Memory B cell (primary cell): ENCODE results near the gene TXNDC8.
A peak's percentile ranks its signal among the peaks of the same experiment; 100 is the strongest.

Experiments used
- ATAC-seq: fragments of 150-1000 bp; cut with Tn5 transposase; 2 replicates; pipeline ENCODE4 v1.10.0; 2021; ENCODE audit warnings: low read depth, mild to moderate bottlenecking, moderate library complexity
- DNase-seq, 2 donors: peaks; one replicate each; pipeline ENCODE4 v3.0.0; 2022; ENCODE audit warnings: low spot score in 2 of 2
- H3K27ac Mint-ChIP-seq: one replicate; pipeline ENCODE4 v1.8.0; 2022; ENCODE audit warnings: mild to moderate bottlenecking, moderate library complexity, mixed read lengths
- H3K27me3 Mint-ChIP-seq: one replicate; pipeline ENCODE4 v1.8.0; 2022; ENCODE audit warnings: mixed read lengths
- H3K36me3 Mint-ChIP-seq: one replicate; pipeline ENCODE4 v1.8.0; 2022; ENCODE audit warnings: mild to moderate bottlenecking, mixed read lengths
- H3K4me1 Mint-ChIP-seq: one replicate; pipeline ENCODE4 v1.8.0; 2022; ENCODE audit warnings: mixed read lengths
- H3K4me3 Mint-ChIP-seq: one replicate; pipeline ENCODE4 v1.8.0; 2022; ENCODE audit warnings: mild to moderate bottlenecking, moderate library complexity, mixed read lengths
- H3K9me3 Mint-ChIP-seq: one replicate; pipeline ENCODE4 v1.8.0; 2022; ENCODE audit warnings: mixed read lengths

The TXNDC8 gene

GRCh38 chr9:110282739-110283081, 55.0 kb downstream of the TXNDC8 start:
- Mint-ChIP-seq H3K27me3 (peaks cover 7% of the 10 kb centered on the region), H3K9me3 (no peaks in the 10 kb centered on the region), H3K4me1 (peaks cover 3% of the 10 kb centered on the region), H3K27ac (no peak overlapping the region), H3K36me3 (no peaks in the 10 kb centered on the region), H3K4me3 (no peak overlapping the region)
- ATAC-seq, result no peak
- DNase-seq, result no peak

DNA sequence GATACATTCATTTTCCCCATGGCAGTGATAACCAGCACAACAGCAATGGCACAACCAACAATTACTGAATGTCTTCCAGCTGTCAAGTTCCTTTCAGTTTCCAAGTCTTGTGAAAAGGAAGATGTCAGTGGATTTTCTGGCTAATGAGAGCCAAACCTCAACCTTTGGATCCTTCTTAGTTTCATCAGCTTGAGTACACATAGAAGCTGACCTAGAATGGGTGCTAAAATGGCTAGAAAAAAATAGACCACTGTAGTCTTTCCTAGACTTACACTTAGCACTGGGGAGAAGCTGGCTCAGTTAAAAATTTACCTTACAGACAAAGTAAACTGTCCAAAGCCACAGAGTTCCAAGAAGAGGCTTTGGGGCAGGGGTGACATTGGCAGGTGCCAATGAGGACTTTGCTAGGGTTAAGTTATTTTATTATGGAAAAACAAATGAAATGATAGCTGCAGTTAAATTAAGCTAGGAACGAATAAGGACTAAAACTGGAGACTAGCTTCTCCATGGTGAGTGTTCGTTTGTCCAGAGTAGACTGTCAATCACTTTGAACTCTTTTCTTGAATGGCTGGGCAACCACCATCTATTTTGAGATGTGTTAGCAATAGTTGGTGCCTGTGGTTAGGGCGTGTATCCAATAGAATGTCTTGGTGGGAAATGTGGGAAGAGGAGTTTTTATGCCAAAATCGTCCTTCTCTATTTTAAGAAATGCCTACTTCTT, 55.5 kb downstream of the TXNDC8 start:
- ATAC-seq (no peak), DNase-seq (no peak)
- H3K27me3 Mint-ChIP-seq, result peaks cover 7% of the 10 kb centered on the region
- H3K4me1 Mint-ChIP-seq, result peaks cover 3% of the 10 kb centered on the region
- no peaks in the 10 kb centered on the region for H3K36me3 Mint-ChIP-seq
- no peak overlapping the region for H3K4me3 Mint-ChIP-seq
- H3K9me3 Mint-ChIP-seq, result no peaks in the 10 kb centered on the region
- no peak overlapping the region for H3K27ac Mint-ChIP-seq

- no peak overlapping the region for H3K4me3 Mint-ChIP-seq
- H3K36me3 Mint-ChIP-seq, result no peaks in the 10 kb centered on the region
- no peak for ATAC-seq
- no peaks in the 10 kb centered on the region for H3K4me1 Mint-ChIP-seq
- H3K27me3 Mint-ChIP-seq, result peaks cover 6% of the 10 kb centered on the region
- H3K27ac Mint-ChIP-seq, result no peak overlapping the region
- no peak for DNase-seq
- H3K9me3 Mint-ChIP-seq, result no peaks in the 10 kb centered on the region
These were observed 59.5 kb downstream of the TXNDC8 start for GRCh38 chr9:110278080-110278707.

DNA sequence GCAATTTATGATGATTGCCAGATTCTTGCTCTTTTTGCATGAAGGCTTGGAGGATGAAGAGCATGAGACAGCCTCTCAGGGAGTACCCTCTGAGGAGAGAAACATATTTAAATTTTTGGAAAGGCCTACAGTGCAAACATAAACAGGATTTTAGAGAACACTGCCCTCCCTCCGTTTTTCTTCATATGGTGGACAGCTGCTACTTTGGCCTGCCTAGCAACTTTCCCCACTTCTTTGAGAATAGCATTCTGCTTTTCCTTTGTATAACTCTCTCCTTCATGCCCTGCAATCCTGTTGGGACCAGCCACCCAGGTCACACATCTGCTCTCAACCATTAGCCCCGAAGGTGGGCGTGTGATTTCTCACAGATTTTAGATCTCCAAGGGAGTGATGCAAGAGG, 60.9 kb downstream of the TXNDC8 start:
- Mint-ChIP-seq H3K9me3 (no peaks in the 10 kb centered on the region), H3K4me1 (no peaks in the 10 kb centered on the region), H3K27ac (no peak overlapping the region), H3K4me3 (no peak overlapping the region), H3K36me3 (no peaks in the 10 kb centered on the region), H3K27me3 (peaks cover 5% of the 10 kb centered on the region)
- DNase-seq (no peak), ATAC-seq (no peak)

DNA sequence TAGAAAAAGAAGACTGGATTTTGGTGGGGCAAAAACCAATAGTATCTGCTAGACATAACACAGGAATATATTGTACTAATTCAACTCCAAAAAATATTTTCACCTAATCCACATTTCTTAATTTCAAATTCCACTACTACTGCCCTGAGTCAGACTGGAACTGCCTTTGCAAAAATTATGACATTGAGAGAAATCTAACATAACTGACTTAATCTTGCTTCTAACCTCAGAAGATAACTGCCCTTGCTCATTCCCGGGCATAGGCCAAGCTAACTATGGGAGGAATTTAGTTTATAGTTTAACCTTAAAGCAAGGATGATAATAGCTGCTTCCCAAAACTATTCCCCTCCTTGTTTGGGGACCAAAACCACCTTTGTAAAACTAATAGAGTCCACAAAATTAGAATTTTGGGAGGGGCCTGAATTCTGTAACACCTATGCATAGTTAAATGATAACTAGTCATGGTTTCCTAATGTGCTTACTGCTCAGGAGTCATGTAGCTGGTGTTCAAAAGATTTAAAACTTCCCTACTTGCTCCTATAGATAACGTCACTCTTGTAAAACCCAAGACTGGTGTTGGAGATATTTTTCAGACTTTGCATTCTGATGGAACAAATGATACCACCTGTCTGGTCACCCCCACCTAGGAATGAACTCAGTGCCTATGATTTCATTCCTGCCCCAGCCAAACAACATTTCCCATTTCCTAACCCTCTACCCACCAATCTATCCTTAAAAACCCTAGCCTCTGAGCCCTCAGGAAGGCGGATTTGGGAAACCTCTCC, 67.3 kb downstream of the TXNDC8 start:
- no peaks in the 10 kb centered on the region for H3K36me3 Mint-ChIP-seq
- H3K27me3 Mint-ChIP-seq, result peaks cover 3% of the 10 kb centered on the region
- ATAC-seq, result no peak
- no peaks in the 10 kb centered on the region for H3K4me1 Mint-ChIP-seq
- DNase-seq, result no peak
- no peak overlapping the region for H3K4me3 Mint-ChIP-seq
- no peak overlapping the region for H3K27ac Mint-ChIP-seq
- H3K9me3 Mint-ChIP-seq, result no peaks in the 10 kb centered on the region

GRCh38 chr9:110266795-110267194, 70.9 kb downstream of the TXNDC8 start:
- Mint-ChIP-seq H3K36me3 (no peaks in the 10 kb centered on the region), H3K27ac (no peak overlapping the region), H3K4me3 (no peak overlapping the region), H3K27me3 (no peaks in the 10 kb centered on the region), H3K4me1 (no peaks in the 10 kb centered on the region), H3K9me3 (no peaks in the 10 kb centered on the region)
- ATAC-seq, result no peak
- DNase-seq, result no peak

DNA sequence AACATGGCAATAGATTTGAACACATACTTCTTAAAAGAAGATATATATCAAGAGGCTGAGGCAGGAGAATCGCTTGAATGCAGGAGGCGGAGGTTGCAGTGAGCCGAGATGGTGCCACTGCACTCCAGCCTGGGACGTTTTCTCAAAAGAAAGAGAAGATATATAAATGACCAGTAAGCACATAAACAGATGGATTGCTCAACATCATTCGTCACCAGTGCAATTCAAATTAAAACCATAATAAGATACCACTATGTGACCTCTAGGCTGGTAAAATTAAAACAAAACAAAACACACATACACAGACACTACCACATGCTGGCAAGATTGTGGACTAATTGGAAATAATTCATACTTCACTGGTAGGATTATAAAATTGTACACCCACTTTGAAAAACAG, 76.0 kb downstream of the TXNDC8 start:
- ATAC-seq (no peak), DNase-seq (no peak)
- no peaks in the 10 kb centered on the region for H3K27me3 Mint-ChIP-seq
- H3K36me3 Mint-ChIP-seq, result no peaks in the 10 kb centered on the region
- H3K27ac Mint-ChIP-seq, result no peak overlapping the region
- no peak overlapping the region for H3K4me3 Mint-ChIP-seq
- H3K9me3 Mint-ChIP-seq, result no peaks in the 10 kb centered on the region
- H3K4me1 Mint-ChIP-seq, result peaks cover 8% of the 10 kb centered on the region

DNA sequence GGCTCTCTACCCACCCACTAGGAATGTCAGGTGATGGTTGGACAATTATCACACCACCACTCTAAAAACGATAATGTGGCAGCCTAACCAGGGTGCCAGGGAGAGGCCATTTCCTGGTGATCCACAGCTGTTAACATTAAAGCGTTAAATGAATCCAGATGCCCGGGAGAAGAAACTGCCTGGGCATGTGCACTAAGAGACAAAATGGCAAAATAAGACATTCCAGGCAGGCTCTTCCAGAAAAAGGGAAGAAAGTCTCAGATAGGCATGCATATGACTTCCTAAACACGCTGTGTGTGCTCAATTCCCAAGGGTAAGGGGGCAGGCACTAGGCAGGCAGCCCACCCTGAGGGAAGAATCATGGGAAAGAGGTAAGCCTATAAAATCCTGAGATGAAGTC, 76.8 kb downstream of the TXNDC8 start:
- Mint-ChIP-seq H3K4me1 (peaks cover 10% of the 10 kb centered on the region), H3K27me3 (no peaks in the 10 kb centered on the region), H3K27ac (no peak overlapping the region), H3K36me3 (no peaks in the 10 kb centered on the region), H3K4me3 (no peak overlapping the region), H3K9me3 (no peaks in the 10 kb centered on the region)
- ATAC-seq (no peak), DNase-seq (no peak)

DNA sequence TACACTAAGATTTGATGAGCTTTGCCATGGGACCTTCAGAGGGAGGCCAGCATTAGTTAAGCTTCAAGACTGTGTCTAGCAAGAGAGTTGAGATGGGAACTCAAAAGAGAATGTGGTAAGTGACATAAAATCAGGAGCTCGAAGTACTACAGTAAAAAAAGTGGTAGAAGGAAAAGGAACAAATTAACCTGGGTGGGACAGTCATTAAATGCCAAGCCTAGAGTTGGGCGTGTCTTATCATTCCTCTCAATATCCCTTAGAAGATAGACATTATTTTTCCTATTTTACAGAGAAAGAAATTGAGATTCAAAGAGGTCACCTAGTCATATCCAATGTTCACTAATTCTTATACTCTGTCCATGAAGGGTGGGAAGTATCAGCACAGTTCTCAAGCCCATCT, 78.1 kb downstream of the TXNDC8 start:
- no peaks in the 10 kb centered on the region for H3K27me3 Mint-ChIP-seq
- ATAC-seq (no peak), DNase-seq (no peak)
- H3K27ac Mint-ChIP-seq, result no peak overlapping the region
- no peaks in the 10 kb centered on the region for H3K36me3 Mint-ChIP-seq
- H3K4me1 Mint-ChIP-seq, result peaks cover 15% of the 10 kb centered on the region
- H3K9me3 Mint-ChIP-seq, result no peaks in the 10 kb centered on the region
- no peak overlapping the region for H3K4me3 Mint-ChIP-seq

DNA sequence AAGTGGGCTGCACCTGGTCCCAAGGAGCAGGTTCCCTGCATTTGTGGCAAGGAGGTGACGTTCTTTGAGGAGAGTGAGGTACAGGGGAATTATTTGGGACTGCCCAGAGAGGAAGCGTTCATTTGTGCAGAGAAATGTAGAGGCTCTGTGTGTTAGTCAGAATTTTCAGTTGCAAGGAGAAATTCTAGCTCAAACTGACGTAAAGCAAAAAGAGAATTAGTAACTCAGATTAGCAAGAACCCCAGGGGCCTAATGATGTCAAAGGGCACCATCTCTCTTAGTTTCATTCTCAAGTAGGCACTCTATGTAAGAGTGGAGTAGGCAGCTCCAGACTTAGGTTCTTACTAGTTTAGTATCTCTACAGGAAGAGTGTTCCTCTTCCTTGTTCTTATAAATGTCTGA, 79.0 kb downstream of the TXNDC8 start:
- no peak overlapping the region for H3K27ac Mint-ChIP-seq
- H3K9me3 Mint-ChIP-seq, result no peaks in the 10 kb centered on the region
- DNase-seq (no peak), ATAC-seq (no peak)
- H3K36me3 Mint-ChIP-seq, result no peaks in the 10 kb centered on the region
- no peak overlapping the region for H3K4me3 Mint-ChIP-seq
- H3K4me1 Mint-ChIP-seq, result peaks cover 17% of the 10 kb centered on the region
- no peaks in the 10 kb centered on the region for H3K27me3 Mint-ChIP-seq

DNA sequence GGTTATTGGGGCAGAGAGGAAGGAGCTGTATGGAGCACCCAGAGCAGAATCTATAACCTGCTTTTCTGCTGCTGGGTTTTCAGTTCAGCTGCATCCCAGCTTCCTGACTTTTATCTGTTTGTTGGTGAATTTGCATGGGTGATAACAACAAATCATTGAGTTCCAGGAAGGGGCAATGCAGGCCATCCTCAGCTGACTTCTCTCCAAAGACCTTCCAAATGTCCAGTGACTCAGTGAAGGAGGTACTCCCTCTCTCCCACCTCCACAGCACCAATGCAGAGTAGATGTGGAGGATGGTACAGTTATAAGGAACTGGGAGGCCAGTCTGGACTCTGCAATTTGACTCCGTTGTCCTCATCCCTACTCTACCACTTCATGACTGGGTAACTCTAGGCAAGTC, 79.7 kb downstream of the TXNDC8 start:
- peaks cover 22% of the 10 kb centered on the region for H3K4me1 Mint-ChIP-seq

DNA sequence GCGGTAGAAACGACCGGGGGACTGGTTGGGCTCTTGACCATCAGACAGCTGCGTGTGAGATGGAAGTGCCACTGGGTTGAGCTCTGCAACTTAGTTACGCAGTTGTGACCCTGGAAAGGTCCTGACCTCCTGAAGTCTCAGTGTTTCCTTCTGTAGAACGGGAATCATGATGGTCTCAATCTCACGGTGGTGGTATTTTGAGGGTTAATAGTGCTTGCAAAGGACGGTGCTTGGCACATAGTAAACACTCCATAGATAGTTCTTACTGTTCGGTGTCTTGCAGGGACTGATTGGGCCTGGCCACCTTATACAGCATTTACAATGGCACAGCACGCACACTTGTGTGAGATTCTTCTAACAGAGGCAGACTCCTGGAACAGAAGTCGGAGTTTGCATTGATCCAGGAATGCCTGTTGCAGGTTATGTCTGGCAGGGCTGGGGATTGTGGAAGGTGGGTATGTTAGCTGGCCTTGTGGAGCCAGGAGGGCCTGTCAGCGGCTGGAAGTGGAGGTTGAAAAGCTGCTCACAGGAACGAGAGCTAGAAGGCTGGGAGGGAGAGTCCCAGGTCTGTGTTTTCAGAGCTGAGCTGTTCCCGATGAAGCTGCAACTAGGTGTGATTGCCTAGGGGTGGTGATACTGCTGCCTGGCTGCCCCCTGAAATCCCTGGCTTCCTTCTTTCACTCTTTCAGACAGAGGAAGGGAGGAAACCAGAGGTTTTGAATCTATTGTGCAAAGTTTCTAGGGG, 80.4 kb downstream of the TXNDC8 start:
- no peaks in the 10 kb centered on the region for H3K9me3 Mint-ChIP-seq

More for the DNA sequence above, 79.7 kb downstream of the TXNDC8 start:
- no peaks in the 10 kb centered on the region for H3K9me3 Mint-ChIP-seq
- peak overlapping the region; percentile 25 for H3K4me3 Mint-ChIP-seq
- ATAC-seq (no peak), DNase-seq (no peak)
- H3K36me3 Mint-ChIP-seq, result no peaks in the 10 kb centered on the region
- no peaks in the 10 kb centered on the region for H3K27me3 Mint-ChIP-seq
- H3K27ac Mint-ChIP-seq, result no peak overlapping the region

DNA sequence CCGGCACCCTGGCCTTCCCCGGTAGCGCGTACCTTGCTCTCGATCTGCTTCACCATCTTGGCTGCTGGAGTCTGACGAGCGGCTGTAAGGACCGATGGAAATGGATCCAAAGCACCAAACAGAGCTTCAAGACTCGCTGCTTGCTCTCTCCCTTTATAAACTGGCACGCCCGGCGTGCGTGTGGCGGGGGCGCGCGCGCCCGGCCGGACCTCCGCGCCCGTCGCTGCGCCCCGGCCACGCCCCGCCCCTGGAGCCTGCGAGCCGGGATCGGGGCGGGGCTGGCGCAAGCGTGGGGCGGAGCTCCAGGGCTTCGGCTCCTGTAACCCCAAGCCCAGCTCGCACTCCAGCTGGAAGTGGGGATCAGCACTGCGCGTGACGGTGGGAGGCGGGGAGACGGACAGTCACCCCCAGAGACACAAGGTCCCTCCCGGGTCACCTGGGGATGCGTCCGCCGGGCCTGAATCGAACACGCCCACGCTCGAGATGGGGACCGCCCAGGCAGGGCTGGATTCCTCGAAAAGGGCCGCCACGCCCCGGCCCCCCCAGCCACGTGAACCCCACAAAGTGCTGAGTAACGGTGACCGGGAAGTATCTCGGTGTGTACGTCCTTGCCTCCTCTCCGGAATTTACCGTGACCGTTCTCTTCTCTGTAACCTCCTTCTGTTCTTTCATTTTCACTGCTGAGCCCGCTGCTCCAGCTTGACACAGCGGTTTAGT, 81.1 kb downstream of the TXNDC8 start, which contains the start of gene TXN:
Gene TXN (minus strand): TSS at position 128 of the 717 bp plus-strand sequence. CDS start 72 bp downstream, at position 56.
- H3K4me3 Mint-ChIP-seq, result peak within 1 kb of the TSS; percentile 99
- DNase-seq (peak; percentile 75 to 77), ATAC-seq (peak; percentile 78)
- H3K36me3 Mint-ChIP-seq, result no peaks in the 10 kb centered on the region
- no peaks in the 10 kb centered on the region for H3K9me3 Mint-ChIP-seq
- peaks cover 22% of the 10 kb centered on the region for H3K4me1 Mint-ChIP-seq
- H3K27ac Mint-ChIP-seq, result peak within 1 kb of the TSS; percentile 95
- no peaks in the 10 kb centered on the region for H3K27me3 Mint-ChIP-seq

More for the DNA sequence above, 80.4 kb downstream of the TXNDC8 start:
- Mint-ChIP-seq H3K4me1 (peaks cover 22% of the 10 kb centered on the region), H3K27me3 (no peaks in the 10 kb centered on the region), H3K27ac (peak overlapping the region; percentile 95), H3K4me3 (peak overlapping the region; percentile 99), H3K36me3 (no peaks in the 10 kb centered on the region)
- DNase-seq (no peak), ATAC-seq (no peak)
